Brain pericyte (primary cell): ENCODE results near the gene DGAT2L6.

Experiments
- DNase-seq: peaks from one replicate; pipeline ENCODE4 v3.0.0-alpha.2; 2012; ENCODE audit warnings: low read depth, low spot score

The DGAT2L6 gene

GRCh38 chrX:70176938-70177533 lies at the start of gene DGAT2L6:
Gene DGAT2L6, plus strand, starts transcription at chrX:70177483. Its CDS starts 100 bp downstream, at chrX:70177583.
- DNase-seq: no peak

- no peak for DNase-seq
Observed at GRCh38 chrX:70128071-70128470, 49.2 kb upstream of the DGAT2L6 start.

GRCh38 chrX:70129816-70130215 lies 47.5 kb upstream of the DGAT2L6 start:
- no peak for DNase-seq

- no peak for DNase-seq
Observed at GRCh38 chrX:70132224-70132623, 45.1 kb upstream of the DGAT2L6 start.

GRCh38 chrX:70132877-70133302 lies 44.4 kb upstream of the DGAT2L6 start:
- DNase-seq: peak; percentile 0

GRCh38 chrX:70133303-70134115 lies 43.8 kb upstream of the DGAT2L6 start, which contains the start of gene IGBP1:
Gene IGBP1, plus strand, starts transcription at chrX:70133447. Its CDS starts 501 bp downstream, at chrX:70133948.
- peak; percentile 42 for DNase-seq

GRCh38 chrX:70134116-70134477 lies 43.2 kb upstream of the DGAT2L6 start:
- DNase-seq: no peak

GRCh38 chrX:70138622-70139021 lies 38.7 kb upstream of the DGAT2L6 start:
- DNase-seq: no peak

GRCh38 chrX:70139736-70140135 lies 37.5 kb upstream of the DGAT2L6 start:
- no peak for DNase-seq

GRCh38 chrX:70141373-70141772 lies 35.9 kb upstream of the DGAT2L6 start:
- DNase-seq: no peak

GRCh38 chrX:70166601-70167590 lies 10.4 kb upstream of the DGAT2L6 start:
- DNase-seq: no peak

- peak; percentile 6 for DNase-seq
Observed at GRCh38 chrX:70168238-70169188, 8.8 kb upstream of the DGAT2L6 start.

- DNase-seq: no peak
Observed at GRCh38 chrX:70169281-70169680, 8.0 kb upstream of the DGAT2L6 start.

GRCh38 chrX:70171624-70172023 lies 5.7 kb upstream of the DGAT2L6 start:
- no peak for DNase-seq

GRCh38 chrX:70172221-70172620 lies 5.1 kb upstream of the DGAT2L6 start:
- no peak for DNase-seq

- no peak for DNase-seq
Observed at GRCh38 chrX:70172964-70173363, 4.3 kb upstream of the DGAT2L6 start.

- no peak for DNase-seq
Observed at GRCh38 chrX:70174754-70175153, 2.5 kb upstream of the DGAT2L6 start.

- DNase-seq: no peak
Observed at GRCh38 chrX:70175338-70175737, 1.9 kb upstream of the DGAT2L6 start.

GRCh38 chrX:70183091-70183490 lies 5.8 kb downstream of the DGAT2L6 start:
- no peak for DNase-seq

- no peak for DNase-seq
Observed at GRCh38 chrX:70190225-70190624, 12.9 kb downstream of the DGAT2L6 start.
